GM21423 (cell line): ENCODE measurements around the gene FBXL2.
"Not testable (repeated sequence)": the region's sequence is repeated elsewhere in the genome, so short reads cannot be mapped to it uniquely, and the experiment has no call there.

Experiments
- ATAC-seq: cut with Tn5 transposase; IDR thresholded peaks from one replicate; pipeline ENCODE4 v1.9.1; 2021; ENCODE audit warnings: mild to moderate bottlenecking, moderate library complexity; ENCODE audit not compliant: unreplicated experiment

FBXL2 gene

DNA sequence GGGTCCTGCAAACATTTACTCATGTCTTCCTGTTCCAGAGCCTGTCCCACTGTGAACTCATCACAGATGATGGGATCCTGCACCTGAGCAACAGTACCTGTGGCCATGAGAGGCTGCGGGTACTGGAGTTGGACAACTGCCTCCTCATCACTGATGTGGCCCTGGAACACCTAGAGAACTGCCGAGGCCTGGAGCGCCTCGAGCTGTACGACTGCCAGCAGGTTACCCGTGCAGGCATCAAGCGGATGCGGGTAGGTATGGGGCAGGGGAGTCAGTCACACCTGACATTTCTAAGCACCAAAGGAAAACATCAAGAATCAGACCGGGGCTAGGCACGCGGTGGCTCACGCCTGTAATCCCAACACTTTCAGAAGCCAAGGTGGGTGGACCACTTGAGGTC lies 106.7 kb downstream of the FBXL2 start:
- ATAC-seq, result no peak

DNA sequence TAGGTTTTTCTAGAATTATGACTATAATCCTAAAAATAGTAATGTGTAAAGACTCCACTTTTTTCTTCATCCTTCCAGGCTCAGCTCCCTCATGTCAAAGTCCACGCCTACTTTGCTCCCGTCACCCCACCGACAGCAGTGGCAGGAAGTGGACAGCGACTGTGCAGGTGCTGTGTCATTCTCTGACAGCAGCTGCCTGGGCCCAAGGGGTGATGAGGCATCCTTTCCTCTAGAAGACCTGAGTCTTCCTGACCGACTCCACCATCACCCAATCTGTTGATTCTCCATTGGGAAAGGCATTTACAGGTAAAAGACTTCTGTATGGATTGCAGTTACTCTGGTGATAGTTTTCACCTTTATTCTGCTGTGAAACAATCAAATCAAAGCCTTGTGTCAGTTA lies 108.2 kb downstream of the FBXL2 start:
- no peak for ATAC-seq

DNA sequence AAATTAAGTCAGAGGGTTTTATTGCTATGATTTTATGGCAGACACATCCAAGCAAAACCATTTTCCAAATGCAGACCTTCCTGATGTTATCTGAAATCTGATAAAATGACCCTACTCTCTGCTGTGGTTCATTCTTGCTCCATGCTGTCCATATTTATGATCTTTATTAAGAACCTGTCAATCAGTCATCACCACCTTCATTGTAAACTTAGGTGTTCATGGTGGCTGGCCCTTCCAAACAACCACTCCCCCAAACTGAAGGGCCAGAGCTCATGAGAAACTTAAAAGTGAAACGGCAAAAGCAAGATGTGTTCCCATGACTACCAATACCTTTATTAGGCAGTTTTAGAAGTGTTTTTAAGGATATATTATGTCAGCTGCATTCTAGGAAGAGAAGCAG lies 109.4 kb downstream of the FBXL2 start:
- ATAC-seq, result no peak

DNA sequence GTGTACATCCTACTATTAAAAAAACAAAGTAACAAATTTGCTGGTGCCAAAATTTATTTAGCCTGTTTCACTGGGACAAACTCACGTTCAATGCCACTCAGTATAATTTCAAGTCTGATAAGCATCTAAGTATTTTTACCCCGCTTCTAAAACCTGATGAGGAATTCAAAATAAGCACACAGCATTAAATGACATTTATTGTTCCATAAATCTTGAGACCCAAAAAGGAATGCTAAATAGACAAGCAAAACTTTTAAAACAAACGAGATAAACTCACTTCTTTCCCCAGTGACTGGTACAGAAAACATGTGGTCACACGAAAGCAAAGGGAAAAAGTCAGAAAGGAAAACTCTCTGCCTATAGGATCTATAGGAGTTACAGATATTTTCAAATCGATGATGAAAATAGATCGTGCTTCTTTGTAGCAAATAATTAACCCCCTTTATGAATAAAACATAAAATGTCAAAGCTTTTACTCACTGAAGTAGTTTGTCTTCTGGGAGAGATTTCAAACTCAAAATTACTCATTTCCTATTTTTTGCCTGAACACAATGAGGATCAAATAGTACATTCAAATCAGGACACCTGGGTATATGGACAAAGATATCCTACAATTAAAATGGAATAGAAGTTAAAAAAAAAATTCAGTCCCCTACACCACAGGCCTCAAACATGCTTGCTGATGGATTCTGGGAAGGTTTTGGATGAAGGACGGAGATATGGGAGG lies 111.3 kb downstream of the FBXL2 start:
- no peak for ATAC-seq

DNA sequence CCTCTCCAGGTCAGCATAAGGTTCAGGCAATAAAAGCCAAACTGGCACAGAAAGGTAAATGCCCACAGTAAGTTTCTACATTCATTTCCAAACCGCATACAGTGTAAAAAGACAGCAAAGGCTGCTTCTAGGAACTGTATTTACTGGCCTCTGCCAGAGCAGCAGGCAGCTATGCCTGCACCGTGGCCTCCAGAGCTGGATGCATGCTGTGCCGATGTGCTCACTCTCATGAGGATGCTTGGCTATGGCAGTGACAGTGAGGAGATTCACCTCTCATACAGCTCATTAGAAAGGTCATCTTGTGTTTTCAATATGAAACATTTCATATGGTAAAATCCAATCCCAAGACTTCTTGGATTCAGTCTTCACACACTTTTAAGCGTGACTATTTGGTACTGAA lies 112.7 kb downstream of the FBXL2 start:
- no peak for ATAC-seq

DNA sequence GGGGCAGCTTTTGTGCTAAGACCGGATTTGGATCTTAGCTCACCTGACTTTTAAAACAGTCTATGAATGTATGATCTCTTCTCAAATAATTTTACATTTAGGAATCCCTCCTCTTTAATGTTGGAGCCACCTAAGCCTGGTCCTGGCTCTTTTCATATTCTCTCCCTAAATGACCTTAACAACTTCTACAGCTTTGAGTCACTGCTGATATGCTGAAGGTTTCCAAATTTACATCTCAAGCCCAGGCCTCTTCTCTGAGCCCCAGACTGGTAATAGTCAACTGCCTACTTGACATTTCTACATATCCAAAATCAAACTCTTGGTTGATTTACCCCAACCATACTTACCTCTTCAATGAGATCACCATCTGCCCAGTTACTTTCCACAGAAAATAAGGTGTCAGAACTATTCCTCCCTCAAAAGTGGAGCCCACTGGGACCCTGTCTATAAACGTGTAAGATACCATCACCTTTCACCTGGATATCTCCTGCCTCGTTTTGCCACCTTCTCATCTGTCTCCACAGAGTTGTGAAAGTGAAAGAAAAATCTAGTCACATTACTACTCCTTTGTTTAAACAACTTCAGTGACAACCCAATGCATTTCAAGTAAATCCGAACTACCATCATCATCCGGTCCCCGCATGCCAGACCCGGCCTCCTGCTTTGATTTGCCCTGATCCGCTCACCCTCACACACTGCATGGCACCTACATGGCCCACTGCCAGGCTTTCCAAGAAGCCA lies 114.2 kb downstream of the FBXL2 start:
- ATAC-seq, result no peak

DNA sequence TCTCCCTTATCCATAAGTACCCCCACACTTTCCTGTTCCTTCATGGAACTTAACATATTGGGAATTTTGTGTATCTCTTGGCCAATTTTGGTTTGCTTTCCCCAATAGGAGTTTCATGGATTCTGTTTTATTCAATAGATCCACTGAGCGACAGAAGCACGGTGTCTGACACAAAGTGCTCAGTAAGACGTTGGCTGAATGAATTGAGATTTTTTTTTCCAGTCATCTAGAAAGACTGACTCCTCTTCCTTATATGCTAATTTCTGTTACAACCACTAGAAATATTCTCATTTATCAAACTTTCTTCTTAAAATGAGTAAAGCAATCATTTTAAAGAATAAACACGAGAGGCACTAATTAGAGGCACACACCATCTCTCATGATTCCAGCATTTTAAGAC lies 114.9 kb downstream of the FBXL2 start:
- ATAC-seq, result no peak

DNA sequence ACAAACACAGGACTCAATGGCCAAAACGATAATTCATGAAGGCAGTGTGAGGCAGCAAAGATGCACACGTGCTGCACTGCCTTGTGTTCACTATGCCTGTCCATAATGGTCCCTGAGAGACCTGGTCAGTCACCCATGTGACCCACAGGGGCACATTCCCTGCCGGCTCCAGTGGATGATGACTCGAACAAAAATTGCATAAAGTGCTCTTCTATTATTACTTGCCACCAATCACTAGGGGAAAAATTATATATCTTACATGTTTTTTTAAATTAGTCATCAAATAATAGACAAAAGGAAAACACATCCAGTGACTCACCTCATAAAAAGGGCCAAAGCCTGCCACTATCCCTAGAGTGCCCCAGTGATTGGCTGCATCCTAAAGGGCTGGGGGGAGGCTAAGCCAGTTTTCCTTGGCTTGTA lies 115.5 kb downstream of the FBXL2 start:
- no peak for ATAC-seq

DNA sequence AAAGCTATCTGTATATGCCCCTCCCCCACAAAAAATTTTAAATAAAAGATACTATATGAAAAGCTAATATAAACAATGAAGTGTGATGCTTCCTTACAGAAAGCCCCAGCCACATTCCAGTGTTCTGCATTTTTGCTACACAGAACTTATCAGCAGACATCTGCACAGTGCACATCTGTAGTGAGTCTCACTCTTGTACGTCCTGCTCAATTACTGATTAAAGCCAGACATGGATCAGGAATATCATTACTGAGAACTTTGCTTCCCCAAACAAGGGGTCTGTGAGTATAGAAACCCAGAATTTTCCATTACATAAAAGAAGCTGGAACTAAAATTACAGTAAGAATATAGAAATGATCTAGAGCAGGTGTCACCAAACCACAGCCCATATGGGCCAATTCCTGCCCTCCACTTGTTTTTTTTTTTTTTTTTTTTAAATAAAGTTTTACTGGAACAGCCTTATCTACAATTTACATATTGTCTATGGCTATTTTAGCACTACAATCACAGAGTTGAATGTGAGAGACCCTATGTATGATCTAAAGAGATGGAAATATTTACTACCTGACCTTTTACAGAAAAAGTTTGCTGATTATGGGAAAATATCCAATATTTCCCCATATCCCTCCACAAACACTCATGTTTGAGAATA lies 117.3 kb downstream of the FBXL2 start:
- no peak for ATAC-seq

DNA sequence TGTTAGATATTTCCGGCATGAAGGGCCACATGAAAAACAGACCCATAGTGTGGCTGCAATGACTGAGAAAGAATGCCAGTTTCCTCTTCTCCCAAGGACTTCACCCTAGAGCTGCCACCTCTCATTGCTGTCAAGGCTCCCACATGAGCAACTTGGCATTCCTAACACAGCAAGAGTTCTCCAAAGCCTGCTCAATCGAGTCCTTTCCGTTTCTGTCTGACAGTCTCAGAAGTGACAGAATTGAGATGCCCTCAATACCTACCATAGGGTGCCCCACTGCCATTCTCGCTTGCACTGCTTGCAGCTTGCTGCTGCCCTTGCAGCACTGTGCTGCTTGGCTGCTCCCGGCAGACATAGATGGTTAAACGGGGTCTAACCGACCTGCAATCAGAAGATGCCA lies 118.7 kb downstream of the FBXL2 start:
- ATAC-seq, result no peak

DNA sequence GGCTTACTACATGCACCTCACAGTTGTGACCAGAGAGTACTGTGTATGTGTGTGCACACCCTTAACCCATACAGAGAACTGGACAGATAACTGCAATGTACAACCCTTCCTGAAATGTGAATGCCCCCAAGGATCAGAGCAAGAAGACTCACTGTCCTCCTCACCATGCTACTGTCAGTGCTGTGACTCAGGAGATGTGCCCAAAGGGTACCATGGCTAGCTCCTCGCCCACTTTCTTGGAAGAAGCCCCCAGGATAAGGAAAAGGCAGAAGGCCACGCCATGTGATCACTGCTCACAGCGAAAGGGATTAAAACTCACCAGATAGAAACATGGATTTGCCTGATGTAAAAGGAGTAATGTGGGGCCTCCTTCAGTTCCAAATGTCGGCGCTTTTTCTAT lies 121.2 kb downstream of the FBXL2 start:
- no peak for ATAC-seq

DNA sequence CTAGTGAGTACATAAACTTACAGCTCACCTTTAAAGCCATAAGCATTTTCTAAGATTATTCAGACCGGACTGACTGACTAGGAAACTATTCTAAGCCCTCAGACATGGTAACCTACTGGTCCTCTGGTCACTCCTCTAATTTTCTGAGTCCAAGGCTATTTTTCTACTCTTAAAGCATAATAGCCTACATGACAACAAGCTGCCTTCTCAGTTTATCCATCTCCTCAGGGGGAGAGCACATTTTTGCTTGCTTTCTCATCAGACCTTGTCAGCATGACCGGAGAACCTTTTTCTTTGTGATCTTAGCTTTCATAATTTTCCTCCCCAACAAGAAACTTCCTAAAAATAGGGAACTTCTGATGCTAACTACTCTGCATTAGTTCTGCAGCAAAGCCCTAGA lies 124.5 kb downstream of the FBXL2 start:
- no peak for ATAC-seq

DNA sequence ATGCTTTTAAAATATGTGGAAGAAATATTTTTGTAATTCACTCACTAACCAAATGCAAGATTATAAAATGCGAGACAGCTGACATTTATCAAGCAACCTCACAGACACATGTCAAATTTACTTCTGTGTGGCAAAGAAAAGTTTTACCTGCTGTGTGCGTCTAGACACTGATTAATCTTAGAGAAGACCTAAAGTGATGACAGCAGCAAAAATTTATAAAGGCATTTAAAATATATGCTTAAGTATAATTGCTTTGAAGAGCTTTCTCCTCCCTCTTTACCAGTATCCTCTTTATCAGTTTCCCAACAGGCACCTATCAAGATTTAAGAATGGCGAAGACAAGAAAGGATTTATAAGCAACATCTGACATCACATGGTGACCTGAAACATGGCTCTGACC lies 125.7 kb downstream of the FBXL2 start:
- no peak for ATAC-seq

DNA sequence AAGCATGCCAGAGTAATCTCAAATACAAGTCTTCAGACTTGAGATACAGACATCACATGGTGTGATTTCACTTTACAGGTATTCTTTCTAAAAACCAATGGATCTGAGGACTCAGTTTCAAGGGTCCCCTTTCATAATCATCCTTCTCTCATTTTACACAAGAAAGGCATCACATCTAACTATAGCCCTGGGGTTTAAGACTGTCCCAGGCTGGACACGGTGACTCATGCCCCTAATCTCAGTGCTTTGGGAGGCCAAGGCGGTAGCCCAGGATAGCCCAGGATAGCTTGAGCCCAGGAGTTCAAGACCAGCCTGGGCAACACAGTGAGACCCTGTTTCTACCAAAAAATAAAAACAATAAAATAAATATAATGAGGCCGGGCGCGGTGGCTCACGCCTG lies 126.5 kb downstream of the FBXL2 start:
- no peak for ATAC-seq

DNA sequence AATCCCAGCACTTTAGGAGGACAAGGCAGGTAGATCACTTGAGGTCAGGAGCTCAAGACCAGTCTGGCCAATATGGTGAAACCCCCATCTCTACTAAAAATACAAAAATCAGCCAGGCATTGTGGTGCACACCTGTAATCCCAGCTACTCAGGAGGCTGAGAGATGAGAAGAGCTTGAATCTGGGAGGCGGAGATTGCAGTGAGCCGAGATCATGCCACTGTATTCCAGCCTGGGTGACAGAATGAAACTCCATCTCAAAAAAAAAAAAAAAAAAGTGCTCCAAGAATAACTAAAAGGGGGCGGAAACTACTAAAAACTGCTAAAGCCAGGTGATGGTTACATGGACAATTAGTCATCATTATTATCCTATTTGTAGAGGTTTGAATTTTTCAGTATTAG lies 133.6 kb downstream of the FBXL2 start:
- not testable (repeated sequence) for ATAC-seq

DNA sequence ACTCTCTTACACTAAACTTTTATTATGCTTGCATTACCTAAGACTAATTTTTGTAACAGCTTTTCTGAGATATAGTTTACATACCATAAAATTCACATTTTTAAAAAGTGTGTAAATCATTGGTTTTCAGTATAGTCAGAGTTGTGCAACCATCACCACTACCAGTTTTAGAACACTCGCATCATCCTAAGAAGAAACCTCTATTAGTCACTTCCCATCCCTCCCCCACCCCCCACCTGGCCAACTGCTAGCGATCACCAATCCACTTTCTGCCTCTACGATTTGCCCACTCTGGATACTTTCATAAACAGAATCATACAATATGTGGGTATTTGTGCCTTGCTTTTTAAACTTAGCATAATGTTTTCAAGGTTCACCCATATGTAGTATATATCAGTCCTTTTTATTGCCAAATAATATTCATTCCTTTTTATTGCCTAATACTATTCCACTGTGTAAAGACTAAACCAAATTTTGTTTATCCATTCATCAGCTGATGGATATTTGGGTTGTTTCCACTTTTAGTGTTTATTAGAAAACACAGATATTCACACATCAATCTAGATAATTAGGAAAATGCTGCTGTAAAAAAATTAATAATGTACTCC lies 139.9 kb downstream of the FBXL2 start:
- no peak for ATAC-seq

DNA sequence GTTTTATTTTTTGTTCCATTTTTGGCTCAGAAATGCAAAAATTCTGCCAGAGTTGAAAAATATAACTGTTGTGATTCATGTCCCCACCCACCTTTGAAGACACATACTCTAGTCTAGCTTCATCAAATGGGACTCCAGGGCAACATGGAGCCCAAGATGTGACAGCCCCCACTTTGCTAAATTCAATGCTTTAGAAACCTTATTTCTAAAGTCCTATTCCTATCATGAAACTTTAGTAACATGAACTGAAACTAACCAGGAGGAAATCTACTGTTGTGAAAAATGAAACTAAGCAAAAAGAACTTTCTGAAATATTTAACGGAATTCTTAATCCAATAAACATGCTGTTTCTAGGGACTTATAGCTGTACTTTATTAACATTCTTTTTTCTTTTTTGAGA lies 142.7 kb downstream of the FBXL2 start:
- ATAC-seq, result no peak

DNA sequence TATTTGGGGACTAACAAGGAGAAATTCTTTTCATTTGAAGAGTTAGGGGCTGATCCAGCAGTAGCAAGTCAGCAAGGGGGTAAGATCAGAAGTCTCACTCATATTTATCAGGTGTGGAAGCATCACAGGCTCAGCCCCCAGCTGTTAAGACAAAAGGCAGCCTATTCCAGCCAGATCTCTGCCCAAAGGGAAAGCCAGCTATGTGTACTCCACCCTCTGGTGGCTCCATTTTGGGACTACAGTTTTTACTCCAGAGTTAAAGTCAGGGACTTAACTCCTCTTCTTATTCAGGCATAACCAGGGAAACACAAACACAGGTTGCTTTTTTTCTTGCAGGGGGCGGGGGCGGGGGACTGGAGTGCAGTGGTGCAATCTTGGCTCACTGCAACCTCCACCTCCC lies 143.7 kb downstream of the FBXL2 start:
- ATAC-seq, result no peak

DNA sequence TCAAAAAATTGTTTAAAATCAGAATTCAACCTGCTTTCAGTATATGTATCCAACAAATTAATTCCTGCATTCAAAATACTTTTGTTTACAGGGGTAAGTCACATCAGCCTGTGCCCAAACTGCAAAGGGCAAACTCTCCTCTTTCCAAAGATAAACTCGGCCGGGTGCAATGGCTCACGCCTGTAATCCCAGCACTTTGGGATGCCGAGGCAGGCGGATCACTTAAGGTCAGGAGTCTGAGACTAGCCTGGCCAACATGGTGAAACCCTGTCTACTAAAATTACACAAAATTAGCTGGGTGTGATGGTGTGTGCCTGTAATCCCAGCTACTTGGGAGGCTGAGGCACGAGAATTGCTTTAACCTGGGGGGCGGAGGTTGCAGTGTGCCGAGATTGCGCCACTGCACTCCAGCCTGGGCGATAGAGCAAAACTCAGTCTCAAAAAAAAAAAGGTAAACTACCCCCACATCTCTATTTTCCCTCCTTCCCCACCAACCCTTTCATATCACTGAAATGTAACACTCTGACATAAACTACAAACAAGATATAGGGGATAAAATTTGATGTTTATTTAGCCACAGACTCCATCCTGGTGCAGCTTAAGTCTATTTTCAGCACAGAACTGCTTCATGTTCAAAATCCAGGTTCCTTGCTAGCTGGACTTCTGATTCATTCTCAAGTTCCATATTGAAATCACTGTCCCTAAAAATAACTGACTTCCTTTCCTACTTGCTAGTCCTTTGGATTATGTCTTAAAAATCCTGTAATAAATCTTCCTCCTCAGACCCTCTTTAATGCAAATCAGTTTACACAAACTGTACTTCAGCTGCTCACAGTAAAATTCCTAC lies 147.6 kb downstream of the FBXL2 start:
- ATAC-seq, result no peak

DNA sequence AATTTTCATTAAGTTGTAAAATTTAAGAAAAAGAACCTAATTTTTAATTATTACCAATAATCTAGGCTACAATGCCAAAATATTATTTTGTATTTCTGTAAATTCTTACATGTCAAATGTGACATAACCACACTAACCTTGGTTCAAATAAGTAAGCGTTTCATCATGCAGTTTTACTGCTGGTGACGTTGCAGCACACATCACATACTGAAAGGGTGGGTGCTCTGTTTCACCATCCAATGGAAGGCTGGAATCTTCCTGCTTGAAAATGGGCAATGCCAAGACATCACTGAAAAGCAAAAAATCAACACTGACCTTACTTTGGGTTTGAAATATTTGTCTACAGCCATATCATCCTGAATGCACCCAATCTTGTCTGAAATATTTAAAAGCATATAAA lies 148.2 kb downstream of the FBXL2 start:
- ATAC-seq, result no peak

DNA sequence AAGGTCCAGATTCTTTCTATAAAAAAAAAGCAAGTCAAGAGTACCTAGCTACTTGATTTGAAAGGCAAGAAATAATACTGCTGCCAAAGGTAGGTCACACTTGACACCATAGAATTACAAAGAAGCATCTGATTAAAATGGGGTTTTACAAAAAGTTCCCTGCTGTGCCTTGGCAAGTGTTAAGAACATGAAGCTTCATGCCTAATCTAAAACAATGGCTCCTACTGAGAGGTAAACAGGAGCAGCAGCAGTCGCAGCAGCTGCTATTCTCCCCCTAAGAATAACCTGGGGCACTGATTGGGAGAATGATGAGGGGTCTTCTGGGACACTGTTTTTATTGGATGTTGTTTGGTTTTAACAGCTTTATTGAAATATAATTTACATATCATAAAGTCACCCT lies 148.8 kb downstream of the FBXL2 start:
- no peak for ATAC-seq
